Glutamatergic neuron (in vitro differentiated cells): Measurements from ENCODE around the gene EFS. TPM values are rescaled to one million over a fixed set of nuclear protein-coding genes. Genes with fewer than 3 reads are reported as not detected.
A peak's percentile ranks its signal among the peaks of the same experiment; 100 is the strongest.
"Not testable (repeated sequence)": the region's sequence is repeated elsewhere in the genome, so short reads cannot be mapped to it uniquely, and the experiment has no call there.

Source experiments
- DNase-seq: peaks from one replicate; pipeline ENCODE4 v3.0.0; 2022
- H3K27ac Mint-ChIP-seq: one replicate; pipeline ENCODE4 v1.8.0; 2020; ENCODE audit warnings: mild to moderate bottlenecking, mixed read lengths, inconsistent platforms; ENCODE audit not compliant: unreplicated experiment
- H3K27me3 Mint-ChIP-seq: one replicate; pipeline ENCODE4 v1.8.0; 2020; ENCODE audit warnings: mild to moderate bottlenecking, moderate library complexity, mixed read lengths, inconsistent platforms; ENCODE audit not compliant: unreplicated experiment
- H3K36me3 Mint-ChIP-seq: one replicate; pipeline ENCODE4 v1.8.0; 2020; ENCODE audit warnings: mild to moderate bottlenecking, mixed read lengths, inconsistent platforms; ENCODE audit not compliant: unreplicated experiment
- H3K4me1 Mint-ChIP-seq: one replicate; pipeline ENCODE4 v1.8.0; 2020; ENCODE audit warnings: mild to moderate bottlenecking, low read depth, mixed read lengths, inconsistent platforms; ENCODE audit not compliant: unreplicated experiment
- H3K4me3 Mint-ChIP-seq: one replicate; pipeline ENCODE4 v1.8.0; 2020; ENCODE audit warnings: mild to moderate bottlenecking, mixed read lengths, inconsistent platforms; ENCODE audit not compliant: unreplicated experiment
- H3K9me3 Mint-ChIP-seq: one replicate; pipeline ENCODE4 v1.8.0; 2020; ENCODE audit warnings: mild to moderate bottlenecking, moderate library complexity, mixed read lengths, inconsistent platforms; ENCODE audit not compliant: unreplicated experiment
- total RNA-seq: library from RNA; stranded (reverse); fragmentation: NEBNext Ultra II Directional; extraction: Animal tissue kit (Norgen Biotek cat#: 25700); gene quantifications from one replicate; pipeline ENCODE4 v1.2.1, GENCODE V29; 2021; ENCODE audit not compliant: unreplicated experiment
- TF ChIP-seq, protein P1 (sequence below): fragments of 200-600 bp; sonication (generic); IDR thresholded peaks from one replicate; pipeline ENCODE4 v1.5.0; 2021; ENCODE audit not compliant: partially characterized antibody, unreplicated experiment

The EFS gene
- total RNA-seq, 1 donor from 2014 or later: 90.4 TPM

DNA sequence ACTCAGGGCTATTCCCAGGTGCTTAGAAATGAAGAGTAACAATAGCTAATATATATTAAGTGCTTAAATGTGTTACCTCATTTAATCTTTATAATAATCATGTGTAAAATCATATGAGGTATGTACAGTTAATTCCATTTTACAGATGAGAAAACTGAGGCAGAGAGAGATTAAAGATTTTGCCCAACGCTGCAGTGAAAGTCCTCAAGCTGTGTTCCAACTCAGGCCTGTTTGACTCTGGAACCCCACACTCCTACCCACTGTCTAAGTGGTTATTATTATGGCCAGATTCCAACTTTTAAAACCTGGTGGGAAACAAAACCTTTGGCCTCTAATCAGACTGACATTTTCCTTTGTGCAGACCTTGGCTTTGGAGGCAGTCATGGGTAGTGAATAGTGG, 22.0 kb upstream of the EFS start:
- H3K27ac Mint-ChIP-seq: no peak overlapping the region
- H3K27me3 Mint-ChIP-seq: peaks cover 15% of the 10 kb centered on the region
- peaks cover 4% of the 10 kb centered on the region for H3K4me1 Mint-ChIP-seq
- TF ChIP-seq, protein P1, sequence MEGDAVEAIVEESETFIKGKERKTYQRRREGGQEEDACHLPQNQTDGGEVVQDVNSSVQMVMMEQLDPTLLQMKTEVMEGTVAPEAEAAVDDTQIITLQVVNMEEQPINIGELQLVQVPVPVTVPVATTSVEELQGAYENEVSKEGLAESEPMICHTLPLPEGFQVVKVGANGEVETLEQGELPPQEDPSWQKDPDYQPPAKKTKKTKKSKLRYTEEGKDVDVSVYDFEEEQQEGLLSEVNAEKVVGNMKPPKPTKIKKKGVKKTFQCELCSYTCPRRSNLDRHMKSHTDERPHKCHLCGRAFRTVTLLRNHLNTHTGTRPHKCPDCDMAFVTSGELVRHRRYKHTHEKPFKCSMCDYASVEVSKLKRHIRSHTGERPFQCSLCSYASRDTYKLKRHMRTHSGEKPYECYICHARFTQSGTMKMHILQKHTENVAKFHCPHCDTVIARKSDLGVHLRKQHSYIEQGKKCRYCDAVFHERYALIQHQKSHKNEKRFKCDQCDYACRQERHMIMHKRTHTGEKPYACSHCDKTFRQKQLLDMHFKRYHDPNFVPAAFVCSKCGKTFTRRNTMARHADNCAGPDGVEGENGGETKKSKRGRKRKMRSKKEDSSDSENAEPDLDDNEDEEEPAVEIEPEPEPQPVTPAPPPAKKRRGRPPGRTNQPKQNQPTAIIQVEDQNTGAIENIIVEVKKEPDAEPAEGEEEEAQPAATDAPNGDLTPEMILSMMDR: no peak
- no peak for DNase-seq
- peaks cover 5% of the 10 kb centered on the region for H3K9me3 Mint-ChIP-seq
- no peak overlapping the region for H3K4me3 Mint-ChIP-seq
- H3K36me3 Mint-ChIP-seq: peaks cover 9% of the 10 kb centered on the region

DNA sequence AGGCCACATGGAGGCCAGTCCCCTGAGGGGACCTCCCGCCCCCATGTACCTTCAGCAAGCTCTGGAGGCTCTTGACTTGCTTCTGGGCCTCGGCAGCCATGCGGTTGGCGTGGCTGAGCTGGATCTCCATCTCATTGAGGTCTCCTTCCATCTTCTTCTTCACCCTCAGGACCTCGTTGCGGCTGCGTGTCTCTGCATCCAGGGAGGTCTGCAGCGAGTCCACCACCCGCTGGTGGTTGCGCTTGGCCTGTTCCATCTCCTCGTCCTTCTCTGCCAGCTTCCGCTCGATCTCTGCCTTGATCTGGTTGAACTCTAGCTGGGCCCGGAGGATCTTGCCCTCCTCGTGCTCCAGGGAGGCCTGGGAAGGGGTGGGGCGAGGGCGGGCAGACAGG, 21.3 kb upstream of the EFS start:
- H3K36me3 Mint-ChIP-seq, DNase-seq, H3K4me1 Mint-ChIP-seq, H3K4me3 Mint-ChIP-seq, H3K27ac Mint-ChIP-seq, H3K9me3 Mint-ChIP-seq: not testable (repeated sequence)
- peaks cover 15% of the 10 kb centered on the region for H3K27me3 Mint-ChIP-seq

DNA sequence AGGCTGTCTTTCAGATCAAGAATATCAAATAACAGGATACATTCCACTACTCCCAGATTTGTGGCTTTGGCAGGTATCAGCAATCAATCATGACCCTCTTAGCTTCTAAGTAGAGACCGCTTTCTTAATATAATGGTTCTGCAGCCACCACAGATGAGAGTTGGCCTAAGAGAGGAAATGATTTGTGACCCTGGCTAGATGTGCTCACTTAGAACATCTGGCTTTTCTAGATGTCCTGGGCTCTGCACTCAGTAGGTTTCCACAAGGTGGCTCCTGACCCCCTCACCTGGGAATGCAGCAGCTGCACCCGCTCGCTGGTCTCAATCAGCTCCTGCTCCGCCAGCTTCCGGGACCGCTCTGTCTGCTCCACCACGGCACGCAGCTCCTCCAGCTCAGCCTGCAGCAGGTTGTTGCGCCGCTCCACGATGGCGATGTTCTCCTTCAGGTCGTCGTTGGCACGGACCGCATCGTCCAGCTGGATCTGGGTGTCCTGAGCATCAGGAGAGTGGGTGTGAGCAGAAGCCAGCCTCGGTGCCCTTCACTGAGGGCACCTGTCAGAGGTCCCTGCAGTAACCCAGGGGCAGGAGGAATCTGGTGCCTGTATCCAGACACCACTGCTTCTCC, 20.8 kb upstream of the EFS start:
- peaks cover 14% of the 10 kb centered on the region for H3K4me1 Mint-ChIP-seq

DNA sequence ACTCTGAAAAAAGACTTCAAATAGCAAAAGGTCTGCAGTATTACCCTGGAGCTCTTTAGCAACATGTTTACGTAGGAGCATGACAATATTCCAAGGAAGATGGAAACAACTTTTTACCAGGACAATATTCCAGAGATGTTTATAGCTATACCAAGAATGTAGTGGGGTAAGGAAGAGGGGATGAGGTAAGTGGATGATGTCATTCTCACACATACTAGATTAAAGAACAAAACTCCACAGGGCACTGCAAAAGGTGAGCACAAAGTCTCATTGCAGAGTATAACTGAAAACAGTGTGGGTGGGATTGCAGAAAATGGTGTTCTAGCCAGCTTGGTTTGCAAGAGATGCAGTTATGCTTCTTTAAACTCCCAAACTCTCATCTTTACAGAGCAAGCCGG, 20.3 kb upstream of the EFS start:
- peaks cover 5% of the 10 kb centered on the region for H3K9me3 Mint-ChIP-seq
- no peak for DNase-seq
- H3K4me1 Mint-ChIP-seq: peaks cover 19% of the 10 kb centered on the region
- peaks cover 15% of the 10 kb centered on the region for H3K27me3 Mint-ChIP-seq
- TF ChIP-seq, protein P1: no peak
- H3K36me3 Mint-ChIP-seq: peaks cover 9% of the 10 kb centered on the region
- H3K27ac Mint-ChIP-seq: no peak overlapping the region
- no peak overlapping the region for H3K4me3 Mint-ChIP-seq

More for the DNA sequence above, 20.8 kb upstream of the EFS start:
- Mint-ChIP-seq H3K27ac (peak overlapping the region; percentile 22), H3K9me3 (peaks cover 5% of the 10 kb centered on the region), H3K36me3 (peaks cover 9% of the 10 kb centered on the region), H3K4me3 (no peak overlapping the region), H3K27me3 (peaks cover 15% of the 10 kb centered on the region)
- TF ChIP-seq, protein P1: no peak
- DNase-seq: no peak

DNA sequence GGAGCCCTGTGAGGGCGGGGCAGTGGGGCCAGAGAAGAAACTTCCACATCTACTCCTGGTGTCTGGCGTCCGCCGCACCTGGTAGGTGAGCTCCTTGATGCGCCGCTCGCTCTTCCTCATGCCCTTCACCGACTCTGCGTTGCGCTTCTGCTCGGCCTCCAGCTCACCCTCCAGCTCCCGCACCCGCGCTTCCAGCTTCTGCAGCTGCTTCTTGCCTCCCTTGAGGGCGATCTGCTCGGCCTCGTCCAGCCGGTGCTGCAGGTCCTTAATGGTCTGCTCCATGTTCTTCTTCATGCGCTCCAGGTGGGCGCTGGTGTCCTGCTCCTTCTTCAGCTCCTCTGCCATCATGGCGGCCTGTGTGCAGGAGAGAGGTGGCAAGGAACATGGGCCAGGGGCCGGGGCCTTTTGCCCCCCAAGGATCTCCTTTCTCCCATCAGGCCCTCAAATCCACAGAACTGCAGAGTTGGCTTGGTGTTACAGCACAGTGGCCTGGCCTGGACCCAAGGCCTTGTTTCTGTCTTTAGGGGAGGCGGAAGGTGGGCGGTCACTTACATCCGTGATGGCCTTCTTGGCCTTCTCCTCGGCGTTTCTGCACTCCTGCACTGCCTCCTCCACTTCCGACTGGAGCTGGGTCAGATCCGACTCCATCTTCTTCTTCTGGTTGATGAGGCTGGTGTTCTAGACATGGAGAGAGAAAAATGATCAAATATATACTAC, 19.6 kb upstream of the EFS start:
- no peak overlapping the region for H3K4me3 Mint-ChIP-seq
- H3K27me3 Mint-ChIP-seq: peaks cover 15% of the 10 kb centered on the region
- no peak for DNase-seq
- TF ChIP-seq, protein P1: no peak
- peaks cover 9% of the 10 kb centered on the region for H3K36me3 Mint-ChIP-seq
- peaks cover 22% of the 10 kb centered on the region for H3K4me1 Mint-ChIP-seq
- H3K9me3 Mint-ChIP-seq: peaks cover 5% of the 10 kb centered on the region
- no peak overlapping the region for H3K27ac Mint-ChIP-seq
